Loucy (cell line): ENCODE measurements around the gene FBXL14.

Experiments used
- EZH2phosphoT487 ChIP-seq: fragments of 200-600 bp; IDR thresholded peaks from 2 replicates; pipeline ENCODE4 v1.6.1; 2018; ENCODE audit warnings: antibody characterized with exemption, mild to moderate bottlenecking, moderate library complexity, borderline replicate concordance
- TF ChIP-seq, protein P1 (sequence below): fragments of 200-600 bp; sonication (generic); conservative IDR thresholded peaks from 2 replicates; pipeline ENCODE4 v1.5.1; 2014; ENCODE audit warnings: mild to moderate bottlenecking, antibody characterized with exemption, low read length

DNA sequence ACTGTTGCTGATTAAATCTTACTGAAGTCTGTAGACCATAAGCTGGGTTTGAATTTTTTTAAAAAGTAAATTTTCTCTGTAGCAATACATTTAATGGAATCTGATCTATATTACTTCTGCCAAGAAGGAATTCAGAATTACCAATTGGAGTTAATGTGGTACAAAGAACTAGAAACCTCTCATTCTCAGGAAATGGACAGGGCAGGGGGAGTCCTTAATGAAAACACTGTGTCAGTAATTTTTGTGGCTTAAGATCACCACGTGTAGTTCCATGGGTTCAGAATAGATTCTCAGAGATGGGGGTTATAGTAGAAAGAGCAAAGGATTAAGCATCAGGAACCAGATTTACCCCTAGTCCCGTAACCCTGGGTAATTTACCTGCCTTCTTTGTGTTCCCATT, 30.3 kb downstream of the FBXL14 start:
- TF ChIP-seq, protein P1, sequence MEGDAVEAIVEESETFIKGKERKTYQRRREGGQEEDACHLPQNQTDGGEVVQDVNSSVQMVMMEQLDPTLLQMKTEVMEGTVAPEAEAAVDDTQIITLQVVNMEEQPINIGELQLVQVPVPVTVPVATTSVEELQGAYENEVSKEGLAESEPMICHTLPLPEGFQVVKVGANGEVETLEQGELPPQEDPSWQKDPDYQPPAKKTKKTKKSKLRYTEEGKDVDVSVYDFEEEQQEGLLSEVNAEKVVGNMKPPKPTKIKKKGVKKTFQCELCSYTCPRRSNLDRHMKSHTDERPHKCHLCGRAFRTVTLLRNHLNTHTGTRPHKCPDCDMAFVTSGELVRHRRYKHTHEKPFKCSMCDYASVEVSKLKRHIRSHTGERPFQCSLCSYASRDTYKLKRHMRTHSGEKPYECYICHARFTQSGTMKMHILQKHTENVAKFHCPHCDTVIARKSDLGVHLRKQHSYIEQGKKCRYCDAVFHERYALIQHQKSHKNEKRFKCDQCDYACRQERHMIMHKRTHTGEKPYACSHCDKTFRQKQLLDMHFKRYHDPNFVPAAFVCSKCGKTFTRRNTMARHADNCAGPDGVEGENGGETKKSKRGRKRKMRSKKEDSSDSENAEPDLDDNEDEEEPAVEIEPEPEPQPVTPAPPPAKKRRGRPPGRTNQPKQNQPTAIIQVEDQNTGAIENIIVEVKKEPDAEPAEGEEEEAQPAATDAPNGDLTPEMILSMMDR, result no peak
- TF ChIP-seq EZH2phosphoT487, result no peak
